ENCODE data around the gene GPANK1.

DNA sequence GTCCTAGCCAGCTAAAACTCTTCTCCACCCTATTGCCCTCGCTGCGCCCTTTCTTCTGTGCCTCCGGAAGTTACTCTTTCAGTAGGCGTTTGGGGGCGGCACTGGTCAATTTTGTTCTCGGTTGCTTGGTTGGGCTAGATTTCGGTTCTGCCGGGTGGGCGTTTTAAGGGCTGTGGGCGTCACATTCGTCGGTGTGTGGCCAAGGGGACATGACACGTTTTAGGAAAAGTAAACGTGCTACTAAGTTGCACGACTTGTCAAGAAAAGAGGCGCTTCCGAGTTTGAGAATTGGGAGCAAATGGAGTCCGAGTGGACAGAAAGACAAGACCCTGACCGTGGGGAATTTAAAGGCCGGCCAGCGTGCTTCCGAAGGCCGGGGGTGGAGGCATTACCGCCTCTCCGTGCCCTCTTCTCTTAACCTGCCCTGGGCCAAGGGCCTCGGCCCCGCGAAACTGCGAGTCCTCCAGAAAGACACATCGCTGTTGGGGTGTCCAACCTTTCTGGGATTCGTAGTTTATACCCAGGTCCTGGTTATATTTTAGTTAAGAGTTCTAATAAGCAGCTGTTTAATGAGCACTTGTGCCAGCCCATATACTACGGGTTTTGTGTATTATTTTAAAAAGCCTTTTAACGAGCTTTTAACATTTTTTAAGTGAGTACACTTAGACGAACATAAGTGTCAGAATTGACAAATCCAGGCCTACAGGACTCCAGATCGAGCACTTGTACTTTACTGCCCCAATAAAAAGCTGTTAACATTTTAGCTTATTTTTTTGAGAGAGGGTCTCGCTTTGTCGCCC lies 11.7 kb downstream of the GPANK1 start:
- TF ChIP-seq ZFP41 (tag by site-specific recombination; IDR thresholded peaks at IDR 0.05; ENCODE audit: borderline replicate concordance): no peak
- TF ChIP-seq, protein P1, sequence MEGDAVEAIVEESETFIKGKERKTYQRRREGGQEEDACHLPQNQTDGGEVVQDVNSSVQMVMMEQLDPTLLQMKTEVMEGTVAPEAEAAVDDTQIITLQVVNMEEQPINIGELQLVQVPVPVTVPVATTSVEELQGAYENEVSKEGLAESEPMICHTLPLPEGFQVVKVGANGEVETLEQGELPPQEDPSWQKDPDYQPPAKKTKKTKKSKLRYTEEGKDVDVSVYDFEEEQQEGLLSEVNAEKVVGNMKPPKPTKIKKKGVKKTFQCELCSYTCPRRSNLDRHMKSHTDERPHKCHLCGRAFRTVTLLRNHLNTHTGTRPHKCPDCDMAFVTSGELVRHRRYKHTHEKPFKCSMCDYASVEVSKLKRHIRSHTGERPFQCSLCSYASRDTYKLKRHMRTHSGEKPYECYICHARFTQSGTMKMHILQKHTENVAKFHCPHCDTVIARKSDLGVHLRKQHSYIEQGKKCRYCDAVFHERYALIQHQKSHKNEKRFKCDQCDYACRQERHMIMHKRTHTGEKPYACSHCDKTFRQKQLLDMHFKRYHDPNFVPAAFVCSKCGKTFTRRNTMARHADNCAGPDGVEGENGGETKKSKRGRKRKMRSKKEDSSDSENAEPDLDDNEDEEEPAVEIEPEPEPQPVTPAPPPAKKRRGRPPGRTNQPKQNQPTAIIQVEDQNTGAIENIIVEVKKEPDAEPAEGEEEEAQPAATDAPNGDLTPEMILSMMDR (tag by site-specific recombination; IDR thresholded peaks at IDR 0.05): peak; percentile 35; the same call in 1 of the 2 replicates
- TF ChIP-seq, protein P2, sequence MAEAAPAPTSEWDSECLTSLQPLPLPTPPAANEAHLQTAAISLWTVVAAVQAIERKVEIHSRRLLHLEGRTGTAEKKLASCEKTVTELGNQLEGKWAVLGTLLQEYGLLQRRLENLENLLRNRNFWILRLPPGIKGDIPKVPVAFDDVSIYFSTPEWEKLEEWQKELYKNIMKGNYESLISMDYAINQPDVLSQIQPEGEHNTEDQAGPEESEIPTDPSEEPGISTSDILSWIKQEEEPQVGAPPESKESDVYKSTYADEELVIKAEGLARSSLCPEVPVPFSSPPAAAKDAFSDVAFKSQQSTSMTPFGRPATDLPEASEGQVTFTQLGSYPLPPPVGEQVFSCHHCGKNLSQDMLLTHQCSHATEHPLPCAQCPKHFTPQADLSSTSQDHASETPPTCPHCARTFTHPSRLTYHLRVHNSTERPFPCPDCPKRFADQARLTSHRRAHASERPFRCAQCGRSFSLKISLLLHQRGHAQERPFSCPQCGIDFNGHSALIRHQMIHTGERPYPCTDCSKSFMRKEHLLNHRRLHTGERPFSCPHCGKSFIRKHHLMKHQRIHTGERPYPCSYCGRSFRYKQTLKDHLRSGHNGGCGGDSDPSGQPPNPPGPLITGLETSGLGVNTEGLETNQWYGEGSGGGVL (tag by site-specific recombination; IDR thresholded peaks at IDR 0.05): no peak
- TF ChIP-seq ZNF654 (tag by site-specific recombination; IDR thresholded peaks at IDR 0.05; ENCODE audit: low read depth): peak; percentile 2; the same call in 1 of the 2 replicates
- no peak for TF ChIP-seq YY1 (tag by site-specific recombination; IDR thresholded peaks at IDR 0.05)
- TF ChIP-seq ZNF791 (tag by site-specific recombination; IDR thresholded peaks at IDR 0.05): no peak
- TF ChIP-seq TCF7L2 (IDR thresholded peaks at IDR 0.05; ENCODE audit: borderline replicate concordance, low read depth, low read length): no peak
- TF ChIP-seq ZNF596 (tag by site-specific recombination; IDR thresholded peaks at IDR 0.05): no peak
- TF ChIP-seq ZNF362 (tag by site-specific recombination; IDR thresholded peaks at IDR 0.05): no peak
- TF ChIP-seq ATF2 (tag by site-specific recombination; IDR thresholded peaks at IDR 0.05; ENCODE audit: low read depth): no peak
- no peak for TF ChIP-seq ZNF184 (tag by site-specific recombination; IDR thresholded peaks at IDR 0.05)

All from HEK293 (cell line).